KMS-11 (cell line): ENCODE results near the gene KCNJ4.

Experiments used
- H2AFZ ChIP-seq: fragments of 200-600 bp; sonication (generic); 2 replicates; pipeline ENCODE4 v1.6.1; 2016; ENCODE audit warnings: antibody characterized with exemption, mixed run types, low read depth
- H3K27ac ChIP-seq: fragments of 200-600 bp; sonication (generic); 2 replicates; pipeline ENCODE4 v1.6.1; 2016; ENCODE audit warnings: mild to moderate bottlenecking, mixed run types
- H3K27me3 ChIP-seq: fragments of 200-600 bp; sonication (generic); 2 replicates; pipeline ENCODE4 v1.6.1; 2017; ENCODE audit warnings: mild to moderate bottlenecking, low read depth, mixed run types, moderate library complexity; ENCODE audit not compliant: insufficient read depth
- H3K36me3 ChIP-seq: fragments of 200-600 bp; sonication (generic); 2 replicates; pipeline ENCODE4 v1.6.1; 2017; ENCODE audit warnings: mild to moderate bottlenecking, mixed run types; ENCODE audit not compliant: insufficient read depth
- H3K4me1 ChIP-seq: fragments of 200-600 bp; sonication (generic); 2 replicates; pipeline ENCODE4 v1.6.1; 2016; ENCODE audit warnings: mild to moderate bottlenecking, low read depth, mixed run types; ENCODE audit not compliant: poor library complexity, severe bottlenecking
- H3K4me2 ChIP-seq: fragments of 200-600 bp; sonication (generic); 2 replicates; pipeline ENCODE4 v1.7.0; 2016; ENCODE audit warnings: mild to moderate bottlenecking, mixed run types
- H3K4me3 ChIP-seq: fragments of 200-600 bp; sonication (generic); IDR thresholded peaks from 2 replicates; pipeline ENCODE4 v1.6.1; 2017; ENCODE audit warnings: low read depth, low read length, mixed read lengths; ENCODE audit not compliant: insufficient read depth
- H3K79me2 ChIP-seq: fragments of 200-600 bp; sonication (generic); 2 replicates; pipeline ENCODE4 v1.6.1; 2016; ENCODE audit warnings: low read depth, mixed run types; ENCODE audit not compliant: insufficient read depth
- H3K9ac ChIP-seq: fragments of 200-600 bp; sonication (generic); 2 replicates; pipeline ENCODE4 v1.6.1; 2016; ENCODE audit warnings: mild to moderate bottlenecking, mixed run types
- H4K20me1 ChIP-seq: fragments of 200-600 bp; sonication (generic); 2 replicates; pipeline ENCODE4 v1.6.1; 2016; ENCODE audit warnings: mild to moderate bottlenecking, mixed run types; ENCODE audit not compliant: insufficient read depth
- CTCF ChIP-seq: fragments of 200-600 bp; sonication (generic); conservative IDR thresholded peaks from 2 replicates; pipeline ENCODE4 v1.6.1; 2017; ENCODE audit warnings: low read depth, mild to moderate bottlenecking, antibody characterized with exemption, low read length, moderate library complexity, mixed read lengths

The KCNJ4 gene

DNA sequence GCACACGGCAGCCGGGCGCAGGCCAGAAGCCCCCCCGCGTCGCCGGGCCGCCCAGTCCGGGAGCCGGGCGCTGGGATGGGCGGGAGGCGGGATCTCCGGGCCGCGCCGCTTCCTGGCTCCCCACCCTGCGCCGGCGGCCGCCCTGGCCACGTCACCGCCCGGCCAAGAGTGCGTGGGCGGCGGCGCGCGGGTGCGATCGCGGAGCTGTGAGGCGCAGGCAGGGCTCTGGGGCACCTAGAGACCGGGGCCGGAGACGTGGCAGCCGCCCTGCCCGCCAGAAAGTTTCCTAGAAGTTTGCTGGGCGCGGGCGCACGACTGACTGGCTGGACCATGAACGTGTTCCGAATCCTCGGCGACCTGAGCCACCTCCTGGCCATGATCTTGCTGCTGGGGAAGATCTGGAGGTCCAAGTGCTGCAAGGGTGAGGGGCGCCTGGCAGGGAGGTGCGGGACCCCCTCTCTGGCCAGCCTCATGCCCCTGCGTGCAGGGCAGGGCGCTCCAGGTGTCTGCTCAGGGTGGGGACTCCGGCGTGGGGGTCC is 13.0 kb upstream of the KCNJ4 start, which contains the start of gene KDELR3:
TSS of gene KDELR3 (plus strand) at position 193 of the 539 bp plus-strand sequence. CDS start at position 331, 138 bp downstream.
- H3K4me2 ChIP-seq: no peak within 1 kb of the TSS
- no peak within 1 kb of the TSS for H3K27ac ChIP-seq
- no peaks in the 10 kb centered on the region for H4K20me1 ChIP-seq
- H3K79me2 ChIP-seq: no peaks in the 10 kb centered on the region
- H3K9ac ChIP-seq: no peak within 1 kb of the TSS
- H3K4me3 ChIP-seq: no peak within 1 kb of the TSS
- H3K4me1 ChIP-seq: no peaks in the 10 kb centered on the region
- H2AFZ ChIP-seq: no peak within 1 kb of the TSS
- H3K36me3 ChIP-seq: no peaks in the 10 kb centered on the region
- 0 out of 2 replicates have a peak, but pooled peaks cover 4% of the 10 kb centered on the region for H3K27me3 ChIP-seq
- TF ChIP-seq CTCF: no peak

DNA sequence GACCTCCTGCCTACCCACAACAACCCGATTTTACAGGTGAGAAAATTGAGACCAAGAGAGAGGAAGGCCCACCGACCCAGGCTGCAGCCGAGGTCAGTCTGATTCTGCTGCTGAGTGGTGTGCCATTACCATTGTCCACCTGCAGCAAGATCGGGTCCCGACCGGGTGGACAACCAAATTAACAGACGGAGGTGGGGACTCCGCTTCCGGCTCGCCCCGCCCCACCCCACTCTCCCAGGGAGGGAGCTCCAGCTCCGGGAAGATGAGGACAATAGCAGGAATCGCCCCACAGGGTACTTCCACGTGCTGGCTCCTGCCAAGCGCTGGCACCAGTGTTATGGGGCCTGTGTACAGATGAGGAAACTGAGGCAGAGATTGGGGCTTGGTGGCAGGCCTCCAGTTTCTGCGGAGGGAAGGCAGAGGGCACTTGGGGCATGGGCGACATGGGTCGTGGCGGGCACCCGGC is 12.5 kb upstream of the KCNJ4 start:
- H2AFZ ChIP-seq: no peak overlapping the region
- no peak overlapping the region for H3K9ac ChIP-seq
- H4K20me1 ChIP-seq: no peaks in the 10 kb centered on the region
- no peak for TF ChIP-seq CTCF
- no peak overlapping the region for H3K27ac ChIP-seq
- no peak overlapping the region for H3K4me2 ChIP-seq
- H3K36me3 ChIP-seq: no peaks in the 10 kb centered on the region
- H3K27me3 ChIP-seq: 0 out of 2 replicates have a peak, but pooled peaks cover 4% of the 10 kb centered on the region
- no peaks in the 10 kb centered on the region for H3K79me2 ChIP-seq
- peaks cover under 1% of the 10 kb centered on the region for H3K4me1 ChIP-seq
- no peak overlapping the region for H3K4me3 ChIP-seq

GRCh38 chr22:38465673-38466490 is 10.9 kb upstream of the KCNJ4 start:
- Histone ChIP-seq H3K79me2 (no peaks in the 10 kb centered on the region), H3K9ac (no peak overlapping the region), H4K20me1 (no peaks in the 10 kb centered on the region), H3K27me3 (peaks cover 4% of the 10 kb centered on the region; the same call in 1 of the 2 replicates), H2AFZ (no peak overlapping the region), H3K36me3 (no peaks in the 10 kb centered on the region), H3K27ac (no peak overlapping the region), H3K4me1 (peaks cover 16% of the 10 kb centered on the region), H3K4me3 (no peak overlapping the region), H3K4me2 (no peak overlapping the region)
- no peak for TF ChIP-seq CTCF

GRCh38 chr22:38464992-38465672 is 10.1 kb upstream of the KCNJ4 start:
- Histone ChIP-seq H3K27ac (no peak overlapping the region), H3K4me1 (peaks cover 23% of the 10 kb centered on the region), H3K9ac (no peak overlapping the region), H3K4me2 (no peak overlapping the region), H2AFZ (no peak overlapping the region), H4K20me1 (no peaks in the 10 kb centered on the region), H3K79me2 (no peaks in the 10 kb centered on the region), H3K36me3 (no peaks in the 10 kb centered on the region), H3K27me3 (peaks cover 4% of the 10 kb centered on the region; the same call in 1 of the 2 replicates), H3K4me3 (no peak overlapping the region)
- TF ChIP-seq CTCF: no peak
